HG02870 (cell line): ENCODE results near the gene C16orf87.

Experiments used
- ATAC-seq: cut with Tn5 transposase; IDR thresholded peaks from one replicate; pipeline ENCODE4 v1.9.1; 2021; ENCODE audit warnings: mild to moderate bottlenecking, moderate library complexity; ENCODE audit not compliant: unreplicated experiment

C16orf87 gene

GRCh38 chr16:46762583-46762982 is 68.4 kb downstream of the C16orf87 start:
- no peak for ATAC-seq

GRCh38 chr16:46759309-46759708 is 71.7 kb downstream of the C16orf87 start:
- ATAC-seq = no peak

DNA sequence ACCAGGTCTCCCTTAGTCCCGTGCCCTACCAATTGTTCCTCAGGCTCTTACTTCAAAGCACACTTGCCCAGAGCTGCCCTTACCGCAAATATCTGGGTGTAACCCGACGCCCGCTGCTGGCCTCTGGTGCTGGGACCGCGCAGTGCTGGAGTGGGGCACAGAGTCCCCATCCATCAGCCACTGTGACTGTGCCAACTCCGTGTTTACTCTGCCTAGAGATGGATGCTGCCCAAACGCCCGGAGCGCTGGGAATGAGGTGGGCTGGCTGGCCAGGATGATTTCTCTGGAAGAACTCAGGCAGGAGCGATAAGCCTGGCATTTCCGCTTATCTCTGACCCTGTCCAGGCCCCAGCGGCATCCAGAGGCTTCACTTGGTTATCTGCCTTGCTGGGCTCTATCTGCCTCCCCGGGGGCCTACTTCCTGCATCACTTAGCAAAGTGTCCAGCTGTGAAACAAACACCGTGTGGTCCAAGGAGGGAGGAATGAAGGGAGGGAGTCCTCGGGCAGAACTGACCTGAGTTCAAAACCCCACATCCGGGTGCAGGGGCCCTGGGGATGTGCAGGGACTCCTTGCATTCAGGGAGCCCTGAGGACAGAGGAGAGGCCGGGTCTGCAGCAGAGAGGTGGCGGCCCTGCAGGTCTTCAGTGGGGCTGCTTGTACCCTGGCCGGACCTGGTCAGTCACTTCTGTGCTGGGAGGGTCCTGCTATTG is 73.5 kb downstream of the C16orf87 start:
- no peak for ATAC-seq

DNA sequence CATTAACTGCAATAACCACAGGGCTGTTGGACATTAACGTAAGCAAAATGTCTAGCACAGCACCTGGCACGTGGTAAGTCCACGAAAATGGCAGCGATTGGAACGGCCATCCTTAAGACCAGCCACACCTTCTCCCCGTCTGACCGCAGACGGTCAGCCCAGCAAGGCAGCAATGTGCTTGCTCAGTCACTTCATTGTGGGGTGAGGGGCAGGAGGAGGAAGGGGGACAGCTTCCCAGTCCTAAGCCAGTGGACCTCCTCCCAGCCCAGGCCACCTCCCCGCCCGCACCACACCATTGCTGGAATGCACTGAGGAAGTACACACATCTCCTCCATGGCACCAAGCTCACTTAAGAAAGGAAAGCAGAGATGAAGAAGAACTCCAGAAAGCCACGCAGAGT is 74.2 kb downstream of the C16orf87 start:
- ATAC-seq = no peak

- ATAC-seq = no peak
Measured at GRCh38 chr16:46753015-46753414, 78.0 kb downstream of the C16orf87 start.

DNA sequence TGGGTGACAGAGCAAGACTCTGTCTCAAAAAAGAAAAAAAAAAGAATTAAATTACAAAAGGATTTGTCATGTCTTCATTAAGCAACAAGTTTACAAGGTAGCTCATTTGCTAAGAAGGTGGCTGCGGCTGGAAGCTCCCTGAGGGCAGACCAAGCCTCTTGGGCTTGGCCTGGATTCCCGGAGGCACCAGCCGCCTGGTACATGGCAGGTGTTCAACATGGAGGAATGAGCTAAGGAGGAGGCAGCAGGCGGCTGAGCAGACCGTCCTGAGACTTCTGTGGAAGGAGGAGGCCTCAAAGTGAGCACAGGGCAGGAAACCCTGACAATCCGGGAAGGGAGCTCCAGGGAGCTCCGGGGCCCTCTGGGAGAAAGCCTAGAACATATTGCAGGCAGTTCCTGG is 79.6 kb downstream of the C16orf87 start:
- ATAC-seq = no peak

- peak; percentile 82 for ATAC-seq
Measured at GRCh38 chr16:46748775-46749705, 81.9 kb downstream of the C16orf87 start.

GRCh38 chr16:46747777-46748651 is 83.0 kb downstream of the C16orf87 start, which contains the start of gene MYLK3:
Gene MYLK3 (minus strand): TSS chr16:46748344. CDS start chr16:46748193, 151 bp downstream.
- no peak for ATAC-seq

DNA sequence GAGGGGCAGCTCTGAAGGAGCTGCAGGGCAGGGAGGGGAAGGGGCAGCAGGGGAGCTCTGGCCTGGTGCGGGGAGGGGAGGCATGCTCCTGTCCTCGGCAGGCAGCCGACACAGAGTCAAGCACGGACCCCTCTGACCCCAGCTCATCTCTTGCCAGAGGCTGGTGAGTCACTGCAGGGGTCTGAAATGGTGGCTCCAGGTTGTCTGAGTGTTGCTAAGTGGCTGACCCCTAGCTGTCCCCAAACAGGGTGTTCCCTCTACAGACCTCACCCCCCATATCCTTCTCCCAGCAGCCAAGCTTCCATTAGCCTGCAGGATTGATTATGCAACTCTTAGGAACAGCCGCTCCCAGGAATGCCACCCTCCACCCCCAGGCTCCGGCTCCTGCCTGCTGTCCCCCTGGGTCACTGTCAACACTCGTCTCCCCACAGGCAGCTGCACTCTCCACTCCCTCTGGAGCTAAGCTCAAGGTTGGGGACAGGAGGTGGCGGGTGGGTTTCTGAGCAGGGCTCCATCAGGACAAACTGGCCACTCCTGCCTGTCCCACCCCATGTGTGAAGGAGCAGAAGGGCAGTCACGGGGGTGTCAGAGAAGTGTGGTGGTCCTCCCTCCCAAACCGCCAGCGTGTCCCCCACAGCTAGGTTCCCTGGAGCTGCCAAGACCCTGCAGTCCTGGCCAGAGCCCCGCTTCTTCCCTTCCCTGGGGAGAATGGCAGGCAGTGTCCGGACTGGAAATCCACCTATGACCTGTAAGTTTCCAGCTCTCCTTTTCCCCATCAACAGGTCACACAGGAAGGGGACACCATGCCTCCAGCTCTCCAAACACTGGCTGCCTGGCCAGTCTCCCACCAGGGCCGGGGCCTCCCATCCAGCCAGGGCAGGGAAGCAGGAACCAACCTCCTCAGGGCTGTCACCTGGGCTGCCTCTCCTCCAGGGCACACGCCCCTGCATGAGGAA is 83.9 kb downstream of the C16orf87 start:
- no peak for ATAC-seq
